Activated CD4-positive, alpha-beta T cell treated with anti-CD3 and anti-CD28 coated beads, Interleukin-2, amount 50 U/mL, for 16 hours (primary cell): ENCODE measurements around the gene BCAP29.
"Not testable (repeated sequence)": the region's sequence is repeated elsewhere in the genome, so short reads cannot be mapped to it uniquely, and the experiment has no call there.

Source experiments
- DNase-seq: peaks from one replicate; pipeline ENCODE4 v3.0.0-alpha.2; 2020

Gene BCAP29, protein sequence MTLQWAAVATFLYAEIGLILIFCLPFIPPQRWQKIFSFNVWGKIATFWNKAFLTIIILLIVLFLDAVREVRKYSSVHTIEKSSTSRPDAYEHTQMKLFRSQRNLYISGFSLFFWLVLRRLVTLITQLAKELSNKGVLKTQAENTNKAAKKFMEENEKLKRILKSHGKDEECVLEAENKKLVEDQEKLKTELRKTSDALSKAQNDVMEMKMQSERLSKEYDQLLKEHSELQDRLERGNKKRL

DNA sequence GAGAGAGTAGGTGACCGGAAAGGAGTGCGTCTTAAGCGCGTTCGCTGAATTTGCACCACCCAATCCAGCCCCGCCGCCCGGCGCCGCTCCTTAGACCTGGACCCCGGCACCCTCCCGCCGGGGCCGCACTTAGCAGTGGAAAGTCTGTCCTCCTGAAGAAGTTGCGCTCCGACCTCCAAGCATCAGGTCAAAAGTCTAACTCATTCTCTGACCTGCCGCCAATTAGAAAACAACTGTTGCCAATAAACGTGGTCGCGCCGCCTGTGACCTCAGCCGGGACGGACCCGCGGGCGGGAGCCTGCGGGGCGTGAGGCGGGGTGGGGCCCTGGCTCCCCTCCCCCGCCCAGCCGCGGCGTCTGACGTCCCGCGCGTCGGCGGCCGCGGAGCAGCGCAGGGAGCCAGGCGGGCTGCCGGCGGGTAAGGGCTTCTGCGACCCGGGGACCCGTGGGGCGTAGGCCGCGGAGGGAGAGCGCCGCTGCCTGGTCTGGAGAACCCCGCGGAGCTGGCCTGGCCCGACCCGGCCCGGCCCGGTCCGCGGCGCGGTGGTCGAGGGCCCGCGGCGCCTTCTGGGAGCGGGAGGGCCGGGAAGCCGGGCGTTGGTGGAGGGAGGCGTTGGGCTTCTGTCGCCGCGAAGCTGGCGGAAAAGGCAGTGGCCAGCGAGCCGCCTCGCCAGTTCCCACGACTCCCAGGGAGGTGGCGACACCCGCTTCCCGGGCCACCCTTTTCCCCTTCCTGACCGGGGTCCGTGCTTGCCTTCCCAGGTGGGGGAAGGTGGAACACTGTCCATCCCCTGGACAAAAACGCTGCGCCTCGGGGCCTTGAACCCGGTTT lies at the start of gene BCAP29:
Gene BCAP29, plus strand, starts transcription at position 362 of the 831 bp plus-strand sequence. CDS start 527 bp downstream, outside the sequence.
- peak; percentile 71 for DNase-seq

DNA sequence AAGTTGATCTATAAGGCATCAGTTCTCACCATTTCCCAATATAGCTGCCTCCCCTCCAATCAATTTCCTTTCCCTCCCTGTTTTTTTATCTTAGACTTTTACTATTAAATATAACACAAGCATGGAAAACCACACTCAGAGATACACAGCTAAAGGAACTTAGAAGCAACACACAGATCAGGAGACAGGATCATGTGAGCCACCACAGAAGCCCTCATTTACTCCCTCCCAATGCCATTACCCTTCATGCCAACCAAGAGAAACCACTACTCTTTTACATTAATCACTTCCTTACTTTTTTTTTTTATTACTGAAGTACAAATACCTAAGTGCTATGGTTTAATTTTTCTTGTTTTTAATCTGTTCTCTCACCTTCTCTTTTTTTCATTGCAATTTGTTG lies 49.3 kb upstream of the BCAP29 start:
- no peak for DNase-seq

DNA sequence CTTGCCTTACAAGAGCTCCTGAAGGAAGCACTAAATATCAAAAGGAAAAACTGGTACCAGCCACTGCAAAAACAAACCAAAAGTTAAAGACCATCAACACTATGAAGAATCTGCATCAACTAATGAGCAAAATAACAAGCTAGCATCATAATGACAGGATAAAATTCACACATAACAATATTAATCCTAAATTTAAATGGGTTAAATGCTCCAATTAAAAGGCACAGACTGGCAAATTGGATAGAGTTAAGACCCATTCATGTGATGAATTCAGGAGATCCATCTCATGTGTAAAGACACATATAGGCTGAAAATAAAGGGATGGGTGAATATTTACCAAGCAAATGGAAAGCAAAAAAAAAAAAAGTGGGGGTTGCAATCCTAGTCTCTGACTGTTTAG lies 45.9 kb upstream of the BCAP29 start:
- no peak for DNase-seq

DNA sequence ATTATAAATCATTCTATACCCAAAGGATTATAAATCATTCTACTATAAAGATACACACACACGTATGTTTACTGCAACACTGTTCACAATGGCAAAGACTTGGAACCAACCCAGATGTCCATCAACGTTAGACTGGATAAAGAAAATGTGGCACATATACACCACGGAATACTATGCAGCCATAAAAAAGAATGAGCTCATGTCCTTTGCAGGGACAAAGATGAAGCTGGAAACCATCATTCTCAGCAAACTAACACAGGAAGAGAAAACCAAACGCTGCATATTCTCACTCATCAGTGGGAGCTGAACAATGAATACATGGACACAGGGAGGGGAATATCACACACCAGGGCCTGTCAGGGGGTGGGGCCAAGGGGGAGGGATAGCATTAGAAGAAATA lies 42.8 kb upstream of the BCAP29 start:
- not testable (repeated sequence) for DNase-seq

DNA sequence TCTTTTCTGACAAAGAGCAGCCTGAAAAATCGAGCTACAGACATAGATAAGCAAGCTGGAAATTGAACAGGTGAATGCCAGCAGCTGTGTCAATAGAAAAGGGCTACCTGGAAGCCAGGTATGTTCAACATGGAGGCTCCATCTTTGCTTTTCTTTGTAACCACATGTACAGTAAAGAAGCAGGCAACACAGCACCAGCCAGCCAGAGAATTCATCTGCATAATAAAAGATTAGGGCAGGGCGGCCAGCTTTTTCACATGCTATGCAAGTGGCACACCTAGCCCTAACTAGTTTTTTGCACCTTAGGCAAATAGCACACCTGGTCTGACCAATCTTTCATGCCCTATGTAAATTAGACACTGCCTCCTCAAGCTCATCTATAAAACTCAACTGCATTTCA lies 42.0 kb upstream of the BCAP29 start:
- DNase-seq, result no peak

DNA sequence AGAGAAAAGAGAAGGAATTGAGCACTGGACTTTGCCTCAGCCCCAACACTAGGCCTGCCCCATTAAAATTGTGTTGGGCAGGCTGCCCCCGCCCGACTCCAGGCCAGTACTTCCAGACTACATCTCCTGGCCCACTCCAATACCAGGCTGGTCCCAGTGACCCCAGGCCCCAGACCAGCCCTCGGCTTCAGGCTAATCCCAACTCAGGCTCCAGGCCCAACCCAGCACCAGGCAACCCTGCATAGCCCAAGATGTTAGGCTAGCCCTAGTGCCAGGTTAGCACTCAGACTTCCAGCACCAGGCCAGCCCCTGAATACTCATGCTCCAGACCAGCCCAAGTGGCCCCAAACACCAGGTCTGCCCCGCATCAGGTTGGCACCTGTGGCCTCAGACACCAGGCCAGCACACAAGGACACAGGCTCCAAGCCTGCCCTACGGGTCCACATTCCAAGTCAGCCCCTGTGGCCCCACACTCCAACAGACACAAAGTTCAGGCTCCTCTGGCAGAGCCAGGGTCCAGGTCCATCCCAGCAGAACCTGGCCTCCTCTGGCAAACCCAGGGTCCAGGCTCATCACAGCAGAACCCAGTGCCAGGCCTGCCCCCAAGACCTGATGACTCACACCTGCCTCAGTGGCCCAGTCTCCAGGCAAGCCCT lies 36.6 kb upstream of the BCAP29 start:
- DNase-seq, result no peak

DNA sequence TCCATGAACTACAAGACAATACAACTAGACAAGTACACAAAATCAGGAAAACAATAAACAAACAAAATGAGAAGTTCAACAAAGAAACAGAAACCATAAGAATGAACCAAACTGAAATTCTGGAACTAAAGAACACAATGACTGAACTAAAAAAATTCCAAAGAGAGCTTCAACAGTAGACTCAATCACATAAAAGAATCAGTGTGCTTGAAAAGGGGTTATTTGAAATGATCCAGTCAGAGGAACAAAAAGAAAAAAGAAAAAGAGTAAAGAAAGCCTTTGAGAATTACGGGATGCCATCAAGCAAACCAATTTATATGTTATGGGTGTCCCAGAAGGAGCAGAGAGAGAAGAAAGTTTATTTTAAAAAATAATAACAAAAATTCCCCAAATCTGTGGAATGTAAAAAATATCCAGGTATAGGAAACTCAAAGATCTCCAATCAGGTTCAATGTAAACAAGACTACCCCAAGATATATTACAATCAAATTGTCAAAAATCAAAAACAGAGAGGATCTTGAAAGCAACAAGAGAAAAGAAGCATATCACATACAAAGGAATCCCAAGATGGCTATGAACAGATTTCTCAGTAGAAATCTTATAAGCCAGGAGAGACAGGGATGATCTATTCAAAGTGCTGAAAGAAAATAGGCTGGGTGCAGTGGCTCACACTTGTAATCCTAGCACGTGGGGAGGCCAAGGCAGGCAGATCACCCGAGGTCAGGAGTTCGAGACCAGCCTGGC lies 35.0 kb upstream of the BCAP29 start:
- DNase-seq, result no peak

DNA sequence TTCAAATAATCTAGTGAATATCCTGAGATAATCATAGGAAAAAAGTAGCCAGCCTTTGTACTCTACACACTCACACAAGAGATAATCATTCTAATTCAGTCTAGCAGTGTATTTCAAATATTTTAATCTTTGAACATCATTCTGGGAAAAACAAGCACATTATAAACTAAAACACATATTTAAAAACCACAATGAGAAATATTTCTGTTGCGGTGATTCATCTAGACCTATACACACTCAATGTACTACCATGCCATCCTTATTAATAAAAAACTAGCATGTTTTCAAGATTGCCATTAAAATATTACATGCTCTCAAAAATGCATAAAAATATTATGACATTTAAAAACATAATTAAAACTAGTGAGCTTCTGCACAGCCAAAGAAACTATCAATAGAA lies 28.1 kb upstream of the BCAP29 start:
- DNase-seq, result no peak

DNA sequence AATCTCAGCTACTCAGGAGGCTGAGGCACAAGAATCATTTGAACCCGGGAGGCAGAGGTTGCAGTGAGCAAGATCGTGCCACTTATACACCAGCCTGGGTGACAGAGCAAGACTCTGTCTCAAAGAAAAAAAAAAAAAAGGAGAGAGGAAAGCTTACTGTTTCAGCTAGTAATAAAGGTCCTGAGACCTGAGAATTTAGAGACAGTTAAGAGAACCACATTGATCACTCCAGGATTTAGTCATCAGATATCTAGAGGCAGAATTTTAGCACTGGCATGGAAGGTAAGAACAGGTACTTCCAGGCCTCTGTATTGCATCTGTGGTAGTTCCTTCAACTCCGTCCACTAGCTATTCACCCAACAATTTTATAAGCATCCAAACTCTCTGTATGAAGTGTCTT lies 24.2 kb upstream of the BCAP29 start:
- DNase-seq, result peak; percentile 43

DNA sequence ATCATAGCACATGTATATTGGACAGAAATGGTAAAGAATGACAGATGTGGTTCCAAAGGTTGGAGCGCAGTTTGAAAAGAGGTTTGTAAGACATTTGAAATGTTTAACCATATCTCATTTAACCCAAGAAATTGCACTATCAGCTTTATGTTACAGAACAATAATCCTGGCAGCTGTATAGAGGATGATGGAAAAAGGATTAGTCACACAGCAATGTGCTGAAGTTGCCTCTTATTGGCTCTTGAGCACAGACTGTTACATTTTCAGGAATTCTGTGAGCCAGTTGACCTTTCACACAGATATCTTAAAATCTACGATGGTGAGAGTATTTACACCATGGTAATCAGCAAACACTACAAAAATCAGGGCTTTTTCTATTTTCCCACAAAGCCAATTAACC lies 20.2 kb upstream of the BCAP29 start:
- DNase-seq, result no peak

DNA sequence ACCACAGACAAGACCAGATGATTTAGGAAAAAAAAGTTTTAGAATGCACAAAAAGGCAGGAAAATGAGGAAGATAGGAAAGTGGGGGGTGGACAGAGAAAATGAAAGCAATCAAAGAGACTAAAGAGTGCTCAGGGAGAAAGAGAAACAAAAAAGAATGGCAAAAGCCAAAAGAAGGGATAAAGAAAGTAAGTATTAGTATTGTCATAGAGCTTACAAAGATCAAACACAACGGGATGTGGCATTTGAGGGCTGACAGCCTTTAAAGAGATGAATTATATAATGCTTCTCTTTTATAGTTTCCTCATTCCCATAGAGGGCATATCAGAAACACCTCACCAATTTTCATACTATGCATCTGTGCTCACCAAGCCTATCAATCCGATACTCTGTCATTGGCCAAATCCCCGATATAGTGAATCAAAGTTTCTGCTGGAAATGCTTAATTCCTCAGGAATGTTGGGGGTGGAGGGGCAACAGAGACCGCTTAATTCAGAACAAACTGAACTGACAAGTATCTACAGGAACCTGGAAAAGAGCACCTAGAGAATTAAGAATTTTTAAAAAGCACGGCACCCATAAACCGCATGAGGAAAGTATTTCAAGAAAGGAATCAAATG lies 19.0 kb upstream of the BCAP29 start:
- DNase-seq, result peak; percentile 43

DNA sequence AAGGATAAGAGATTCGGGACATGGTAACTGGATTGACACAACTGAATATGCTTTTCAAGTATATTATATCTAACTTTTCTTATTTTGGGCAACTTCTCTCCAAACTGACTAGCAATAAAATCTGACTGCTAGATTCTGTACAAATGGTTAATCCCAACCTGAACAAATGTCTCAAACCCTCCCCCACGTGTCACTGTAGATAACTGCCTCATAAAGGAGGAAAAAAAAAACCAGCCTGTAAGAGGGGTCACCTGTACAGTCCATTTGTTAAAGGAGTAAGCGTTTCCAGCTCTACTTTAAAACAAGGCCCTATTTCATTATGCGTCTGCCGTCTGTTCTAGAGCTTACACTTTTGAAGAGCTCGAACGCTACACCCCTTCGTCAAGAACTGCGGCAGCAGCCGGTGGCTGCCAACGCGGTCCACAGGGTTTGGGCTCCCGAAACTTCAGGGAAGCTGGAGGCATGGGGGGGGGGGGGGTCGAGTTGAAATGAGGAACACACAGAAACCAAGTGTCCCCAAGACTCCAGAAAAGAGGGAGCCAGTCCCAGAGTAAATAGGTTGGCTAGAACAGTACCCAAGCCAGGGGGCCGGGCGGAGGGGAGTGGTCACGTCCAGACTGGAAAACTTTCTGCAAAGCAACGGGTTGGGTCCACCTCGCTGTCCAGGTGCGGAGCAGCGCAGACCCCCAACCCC lies 16.8 kb upstream of the BCAP29 start:
- no peak for DNase-seq

DNA sequence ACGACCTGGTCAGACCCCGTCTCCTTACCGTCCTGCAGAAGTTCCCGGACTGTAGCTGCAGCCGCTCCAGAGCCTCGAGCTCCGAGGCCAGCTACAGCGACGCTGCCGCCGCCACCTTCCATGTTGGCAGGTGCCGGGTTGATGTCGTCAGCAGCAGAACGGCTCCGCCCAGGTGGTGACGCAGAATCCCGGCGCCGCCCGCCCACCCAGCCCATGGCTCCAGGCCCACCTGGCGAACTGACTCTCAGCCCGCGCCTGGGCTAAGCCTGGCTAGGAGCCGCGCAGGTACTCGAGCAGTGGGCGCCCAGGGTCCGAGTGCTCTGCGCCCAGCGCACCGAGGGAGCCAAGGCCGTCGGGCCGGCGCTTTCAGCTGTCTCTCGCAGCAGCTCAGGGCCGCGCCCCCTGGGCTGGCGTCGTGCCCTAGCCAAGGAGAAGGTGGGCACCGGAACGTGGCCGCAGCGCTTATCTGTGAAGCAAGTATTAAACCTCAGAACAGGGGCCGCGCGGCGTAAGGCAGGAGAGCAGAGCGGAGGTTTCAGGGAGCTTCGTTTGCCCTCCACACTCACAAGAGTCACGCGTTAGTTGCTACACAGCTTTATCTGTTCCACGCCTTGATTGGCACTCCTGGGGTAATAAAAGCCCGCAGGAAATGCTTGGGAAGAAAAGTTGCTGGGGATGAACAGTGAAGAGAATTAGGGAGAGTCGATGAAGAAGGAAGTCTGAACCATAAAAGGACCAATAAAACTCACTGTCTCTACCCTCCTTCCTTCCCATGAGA lies 16.1 kb upstream of the BCAP29 start, which contains the start of the genes COG5 and DUS4L:
Gene COG5, minus strand, starts transcription at position 146 of the 778 bp plus-strand sequence. Its CDS starts 24 bp downstream, at position 122.
Gene DUS4L, plus strand, starts transcription at position 197 of the 778 bp plus-strand sequence. CDS start 3,100 bp downstream, outside the sequence.
- DNase-seq, result peak; percentile 82

DNA sequence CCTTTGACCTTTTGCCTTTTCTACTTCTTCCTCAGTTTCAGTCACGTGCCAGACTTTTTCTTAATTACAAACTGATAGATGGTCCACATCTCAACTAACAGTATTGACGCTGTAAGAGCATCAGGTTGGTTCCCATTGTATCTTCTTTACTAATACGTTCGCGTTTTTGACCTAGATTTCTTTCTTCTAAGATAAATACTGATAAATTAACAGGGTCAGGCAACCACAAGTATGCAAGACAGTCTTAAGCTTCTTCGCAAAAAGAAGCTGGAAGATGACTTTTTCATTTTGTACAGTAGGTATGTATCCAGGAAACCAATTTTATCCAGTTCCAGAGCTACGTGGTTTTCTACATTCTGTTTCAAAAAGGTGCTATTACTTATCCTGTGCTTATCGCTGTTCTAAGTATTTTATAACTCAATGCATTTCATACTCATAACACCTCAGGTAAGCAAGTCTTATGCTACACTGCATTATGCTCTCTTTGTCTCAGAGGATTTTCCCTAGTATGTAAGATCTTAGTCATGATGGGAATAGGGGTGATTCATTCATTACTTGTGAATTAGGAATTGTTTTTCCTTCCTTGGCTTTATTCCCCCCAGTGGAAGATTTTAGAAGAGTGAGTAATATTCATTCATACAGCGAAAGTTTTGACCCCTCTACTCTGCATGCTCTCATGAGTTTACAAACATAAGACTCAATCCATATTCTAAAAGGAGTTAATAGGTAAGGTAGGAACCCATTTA lies 15.3 kb upstream of the BCAP29 start:
- DNase-seq, result no peak

DNA sequence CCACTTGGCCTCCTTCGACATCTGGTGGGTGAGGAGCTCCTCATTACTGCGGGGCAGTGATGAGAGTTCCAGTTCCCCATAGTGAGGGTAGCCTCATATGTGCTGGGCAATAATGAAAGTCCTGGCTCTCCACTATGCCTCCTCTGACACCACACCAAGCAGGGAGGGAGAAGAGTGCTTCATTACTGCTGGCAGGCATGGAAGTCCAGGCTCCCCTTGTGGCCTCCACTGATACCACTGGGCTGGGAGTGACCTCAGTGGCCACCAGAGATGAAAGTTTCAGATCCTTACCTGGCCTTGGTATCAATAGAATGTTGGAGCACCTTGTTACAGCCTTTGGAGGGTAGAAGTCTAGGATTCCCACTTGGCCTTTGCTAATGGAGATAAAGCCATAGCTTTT lies 9.7 kb upstream of the BCAP29 start:
- DNase-seq, result no peak

DNA sequence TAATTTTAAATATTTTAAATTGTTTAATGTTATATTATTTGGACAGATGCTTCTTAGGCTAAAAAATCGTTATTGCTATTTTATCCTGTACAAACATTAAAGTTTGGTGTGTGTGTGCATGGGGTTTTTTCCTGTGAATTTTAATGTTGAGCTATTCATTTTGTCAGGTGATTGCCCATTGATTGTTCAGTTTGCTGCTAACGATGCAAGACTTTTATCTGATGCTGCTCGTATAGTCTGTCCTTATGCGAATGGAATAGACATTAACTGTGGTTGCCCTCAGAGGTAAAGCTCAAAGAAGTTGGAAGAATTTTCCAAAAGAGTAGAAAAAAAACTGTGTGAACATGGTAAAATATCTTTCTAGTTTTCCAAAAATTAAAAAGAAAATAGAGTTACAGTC lies 6.5 kb upstream of the BCAP29 start:
- no peak for DNase-seq

DNA sequence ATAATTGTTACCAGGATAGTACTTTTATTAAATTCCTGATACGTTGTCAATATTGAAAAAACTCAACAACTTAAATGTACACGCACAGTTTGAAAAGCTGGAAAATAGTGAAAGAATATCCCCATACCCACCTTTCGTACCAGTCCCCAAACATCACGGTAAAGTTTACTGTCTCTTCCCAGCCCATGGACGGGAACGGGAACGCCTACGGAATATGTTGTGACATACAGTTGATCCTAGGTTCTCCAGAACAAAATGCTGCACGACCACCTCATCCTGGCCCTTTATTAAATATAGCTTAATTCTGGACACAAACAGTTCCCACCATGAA lies 527 bp upstream of the BCAP29 start:
- DNase-seq, result no peak

DNA sequence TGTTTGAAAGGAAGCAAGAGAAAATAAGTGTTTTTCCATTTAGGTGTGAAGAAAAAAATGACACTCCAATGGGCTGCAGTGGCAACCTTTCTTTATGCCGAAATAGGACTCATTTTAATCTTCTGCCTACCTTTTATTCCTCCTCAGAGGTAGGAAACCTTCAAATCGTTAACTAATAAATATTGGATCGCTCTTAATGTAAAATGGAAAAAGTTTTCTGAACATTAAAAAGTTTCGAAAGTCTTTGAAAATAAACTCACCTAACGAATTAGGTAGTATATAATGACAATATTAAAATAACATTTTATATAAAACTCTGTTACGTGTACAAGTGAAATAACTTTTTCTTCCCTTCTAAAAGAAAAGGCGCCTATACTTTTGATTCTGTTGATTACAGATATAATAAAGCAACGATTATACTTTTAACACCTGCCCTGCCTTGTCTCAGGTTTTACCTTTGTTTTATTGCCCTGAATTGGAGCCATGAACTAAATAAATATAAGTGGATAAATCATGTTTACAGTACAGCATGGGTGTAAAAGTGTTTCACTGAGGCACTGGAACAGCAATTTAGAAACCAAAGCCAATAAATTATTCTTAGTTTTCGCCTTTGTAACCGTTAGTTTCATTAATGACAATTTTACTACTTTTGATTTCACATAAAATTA lies 804 bp downstream of the BCAP29 start:
- no peak for DNase-seq

DNA sequence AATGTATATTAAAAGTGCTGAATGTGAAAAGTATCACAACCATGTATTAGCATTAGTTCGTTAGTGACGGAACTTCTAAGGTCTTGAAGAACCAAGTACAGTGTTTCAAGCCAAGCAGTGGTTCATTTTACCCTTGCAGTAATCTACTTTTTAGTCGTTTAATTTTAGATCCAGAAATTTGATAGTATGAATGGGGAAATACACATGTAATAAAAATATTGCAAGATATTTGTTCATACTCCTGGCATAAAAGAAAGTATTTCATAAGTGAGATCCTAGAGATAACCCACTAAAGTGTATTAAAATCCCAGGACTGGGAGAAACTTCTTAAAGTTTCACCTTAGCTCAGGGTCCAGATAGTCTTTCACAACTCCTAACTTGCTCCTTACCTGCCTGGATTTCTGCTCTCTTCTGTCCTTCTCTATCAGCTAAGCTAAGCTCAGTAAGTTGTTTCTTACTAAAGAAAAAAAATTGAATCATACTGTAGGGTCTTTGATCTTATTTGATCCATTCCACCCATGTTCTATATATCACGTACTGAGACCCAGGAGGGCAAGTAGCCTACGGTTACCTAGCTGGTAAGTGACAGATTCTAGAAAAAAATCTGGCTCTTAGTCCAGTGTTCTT lies 1.5 kb downstream of the BCAP29 start:
- DNase-seq, result no peak
